ENCODE data around the gene RASA2. TPM values are rescaled to one million over a fixed set of nuclear protein-coding genes. Genes with fewer than 3 reads are reported as not detected.

RASA2 gene
- total and polyA plus RNA-seq, 9 of the 15 experiments (the other 6 are each of a cell fraction or from before 2014, with no cell fraction given) = 2.0 to 12.8 (median 9.5) TPM

DNA sequence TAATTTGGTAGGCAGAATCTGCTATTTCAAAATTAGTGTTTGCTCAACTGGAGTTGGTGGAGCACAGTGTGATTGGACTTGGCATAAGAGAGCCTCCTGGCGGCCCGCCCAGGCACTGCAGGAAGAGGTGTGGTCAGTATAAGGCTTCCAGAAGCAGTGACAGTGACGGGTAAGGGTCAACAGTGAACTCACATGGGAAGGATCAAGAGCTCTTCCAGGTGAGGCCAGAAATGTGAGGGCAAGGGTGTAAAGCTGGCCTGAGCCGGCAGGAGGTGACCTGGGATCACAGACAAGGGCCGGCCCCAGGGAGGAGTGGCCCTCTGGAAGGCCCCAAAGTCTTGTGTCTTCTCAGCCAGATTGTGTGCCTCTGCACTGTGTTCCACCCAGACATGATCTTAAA lies 158.1 kb downstream of the RASA2 start (continued):
- TF ChIP-seq, protein P1, sequence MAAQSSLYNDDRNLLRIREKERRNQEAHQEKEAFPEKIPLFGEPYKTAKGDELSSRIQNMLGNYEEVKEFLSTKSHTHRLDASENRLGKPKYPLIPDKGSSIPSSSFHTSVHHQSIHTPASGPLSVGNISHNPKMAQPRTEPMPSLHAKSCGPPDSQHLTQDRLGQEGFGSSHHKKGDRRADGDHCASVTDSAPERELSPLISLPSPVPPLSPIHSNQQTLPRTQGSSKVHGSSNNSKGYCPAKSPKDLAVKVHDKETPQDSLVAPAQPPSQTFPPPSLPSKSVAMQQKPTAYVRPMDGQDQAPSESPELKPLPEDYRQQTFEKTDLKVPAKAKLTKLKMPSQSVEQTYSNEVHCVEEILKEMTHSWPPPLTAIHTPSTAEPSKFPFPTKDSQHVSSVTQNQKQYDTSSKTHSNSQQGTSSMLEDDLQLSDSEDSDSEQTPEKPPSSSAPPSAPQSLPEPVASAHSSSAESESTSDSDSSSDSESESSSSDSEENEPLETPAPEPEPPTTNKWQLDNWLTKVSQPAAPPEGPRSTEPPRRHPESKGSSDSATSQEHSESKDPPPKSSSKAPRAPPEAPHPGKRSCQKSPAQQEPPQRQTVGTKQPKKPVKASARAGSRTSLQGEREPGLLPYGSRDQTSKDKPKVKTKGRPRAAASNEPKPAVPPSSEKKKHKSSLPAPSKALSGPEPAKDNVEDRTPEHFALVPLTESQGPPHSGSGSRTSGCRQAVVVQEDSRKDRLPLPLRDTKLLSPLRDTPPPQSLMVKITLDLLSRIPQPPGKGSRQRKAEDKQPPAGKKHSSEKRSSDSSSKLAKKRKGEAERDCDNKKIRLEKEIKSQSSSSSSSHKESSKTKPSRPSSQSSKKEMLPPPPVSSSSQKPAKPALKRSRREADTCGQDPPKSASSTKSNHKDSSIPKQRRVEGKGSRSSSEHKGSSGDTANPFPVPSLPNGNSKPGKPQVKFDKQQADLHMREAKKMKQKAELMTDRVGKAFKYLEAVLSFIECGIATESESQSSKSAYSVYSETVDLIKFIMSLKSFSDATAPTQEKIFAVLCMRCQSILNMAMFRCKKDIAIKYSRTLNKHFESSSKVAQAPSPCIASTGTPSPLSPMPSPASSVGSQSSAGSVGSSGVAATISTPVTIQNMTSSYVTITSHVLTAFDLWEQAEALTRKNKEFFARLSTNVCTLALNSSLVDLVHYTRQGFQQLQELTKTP (IDR thresholded peaks at IDR 0.05; ENCODE audit: low read depth in 1 of 2, partially characterized antibody in 2 of 2) = no peak
- TF ChIP-seq, protein P2, sequence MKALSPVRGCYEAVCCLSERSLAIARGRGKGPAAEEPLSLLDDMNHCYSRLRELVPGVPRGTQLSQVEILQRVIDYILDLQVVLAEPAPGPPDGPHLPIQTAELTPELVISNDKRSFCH (CRISPR knock-in tag; IDR thresholded peaks at IDR 0.05) = no peak
- TF ChIP-seq, protein P2 (tag; IDR thresholded peaks at IDR 0.05) = no peak
- TF ChIP-seq, protein P3, sequence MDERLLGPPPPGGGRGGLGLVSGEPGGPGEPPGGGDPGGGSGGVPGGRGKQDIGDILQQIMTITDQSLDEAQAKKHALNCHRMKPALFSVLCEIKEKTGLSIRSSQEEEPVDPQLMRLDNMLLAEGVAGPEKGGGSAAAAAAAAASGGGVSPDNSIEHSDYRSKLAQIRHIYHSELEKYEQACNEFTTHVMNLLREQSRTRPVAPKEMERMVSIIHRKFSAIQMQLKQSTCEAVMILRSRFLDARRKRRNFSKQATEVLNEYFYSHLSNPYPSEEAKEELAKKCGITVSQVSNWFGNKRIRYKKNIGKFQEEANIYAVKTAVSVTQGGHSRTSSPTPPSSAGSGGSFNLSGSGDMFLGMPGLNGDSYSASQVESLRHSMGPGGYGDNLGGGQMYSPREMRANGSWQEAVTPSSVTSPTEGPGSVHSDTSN (CRISPR knock-in tag; IDR thresholded peaks at IDR 0.05; ENCODE audit: low read depth) = no peak
- TF ChIP-seq, protein P3 (tag; conservative IDR thresholded peaks at IDR 0.05; ENCODE audit: low read depth) = 0 out of 2 replicates have a peak, but pooled peaks have one; percentile 34
- TF ChIP-seq, protein P4, sequence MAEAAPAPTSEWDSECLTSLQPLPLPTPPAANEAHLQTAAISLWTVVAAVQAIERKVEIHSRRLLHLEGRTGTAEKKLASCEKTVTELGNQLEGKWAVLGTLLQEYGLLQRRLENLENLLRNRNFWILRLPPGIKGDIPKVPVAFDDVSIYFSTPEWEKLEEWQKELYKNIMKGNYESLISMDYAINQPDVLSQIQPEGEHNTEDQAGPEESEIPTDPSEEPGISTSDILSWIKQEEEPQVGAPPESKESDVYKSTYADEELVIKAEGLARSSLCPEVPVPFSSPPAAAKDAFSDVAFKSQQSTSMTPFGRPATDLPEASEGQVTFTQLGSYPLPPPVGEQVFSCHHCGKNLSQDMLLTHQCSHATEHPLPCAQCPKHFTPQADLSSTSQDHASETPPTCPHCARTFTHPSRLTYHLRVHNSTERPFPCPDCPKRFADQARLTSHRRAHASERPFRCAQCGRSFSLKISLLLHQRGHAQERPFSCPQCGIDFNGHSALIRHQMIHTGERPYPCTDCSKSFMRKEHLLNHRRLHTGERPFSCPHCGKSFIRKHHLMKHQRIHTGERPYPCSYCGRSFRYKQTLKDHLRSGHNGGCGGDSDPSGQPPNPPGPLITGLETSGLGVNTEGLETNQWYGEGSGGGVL (CRISPR knock-in tag; IDR thresholded peaks at IDR 0.05) = no peak
- TF ChIP-seq MEIS2 (IDR thresholded peaks at IDR 0.05; ENCODE audit: partially characterized antibody) = peak; percentile 46
- TF ChIP-seq, protein P5, sequence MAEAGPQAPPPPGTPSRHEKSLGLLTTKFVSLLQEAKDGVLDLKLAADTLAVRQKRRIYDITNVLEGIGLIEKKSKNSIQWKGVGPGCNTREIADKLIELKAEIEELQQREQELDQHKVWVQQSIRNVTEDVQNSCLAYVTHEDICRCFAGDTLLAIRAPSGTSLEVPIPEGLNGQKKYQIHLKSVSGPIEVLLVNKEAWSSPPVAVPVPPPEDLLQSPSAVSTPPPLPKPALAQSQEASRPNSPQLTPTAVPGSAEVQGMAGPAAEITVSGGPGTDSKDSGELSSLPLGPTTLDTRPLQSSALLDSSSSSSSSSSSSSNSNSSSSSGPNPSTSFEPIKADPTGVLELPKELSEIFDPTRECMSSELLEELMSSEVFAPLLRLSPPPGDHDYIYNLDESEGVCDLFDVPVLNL (CRISPR knock-in tag; IDR thresholded peaks at IDR 0.05; ENCODE audit: low read depth) = no peak
- TF ChIP-seq SRSF1 (IDR thresholded peaks at IDR 0.05; ENCODE audit: low read depth, low read length) = no peak
- no peak for TF ChIP-seq BCLAF1 (IDR thresholded peaks at IDR 0.05; ENCODE audit: borderline replicate concordance in 1 of 2, control insufficient read depth in 1 of 2, low read depth in 2 of 2, low read length in 1 of 2)
- TF ChIP-seq, protein P6, sequence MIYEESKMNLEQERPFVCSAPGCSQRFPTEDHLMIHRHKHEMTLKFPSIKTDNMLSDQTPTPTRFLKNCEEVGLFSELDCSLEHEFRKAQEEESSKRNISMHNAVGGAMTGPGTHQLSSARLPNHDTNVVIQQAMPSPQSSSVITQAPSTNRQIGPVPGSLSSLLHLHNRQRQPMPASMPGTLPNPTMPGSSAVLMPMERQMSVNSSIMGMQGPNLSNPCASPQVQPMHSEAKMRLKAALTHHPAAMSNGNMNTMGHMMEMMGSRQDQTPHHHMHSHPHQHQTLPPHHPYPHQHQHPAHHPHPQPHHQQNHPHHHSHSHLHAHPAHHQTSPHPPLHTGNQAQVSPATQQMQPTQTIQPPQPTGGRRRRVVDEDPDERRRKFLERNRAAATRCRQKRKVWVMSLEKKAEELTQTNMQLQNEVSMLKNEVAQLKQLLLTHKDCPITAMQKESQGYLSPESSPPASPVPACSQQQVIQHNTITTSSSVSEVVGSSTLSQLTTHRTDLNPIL (CRISPR knock-in tag; IDR thresholded peaks at IDR 0.05) = no peak

Measured in K562 (cell line).